Midbrain (tissue), 1 donor: Measurements from ENCODE around the gene UCKL1.
"Not testable (repeated sequence)": the region's sequence is repeated elsewhere in the genome, so short reads cannot be mapped to it uniquely, and the experiment has no call there.

Experiments used
- DNase-seq: peaks from one replicate; lab custom pipeline; 2025; lab: John Stamatoyannopoulos, UW

The UCKL1 gene

GRCh38 chr20:63972312-63973159 is 16.3 kb upstream of the UCKL1 start:
- no peak for DNase-seq

GRCh38 chr20:63971960-63972311 is 15.7 kb upstream of the UCKL1 start:
- DNase-seq = not testable (repeated sequence)

GRCh38 chr20:63970714-63971431 is 14.7 kb upstream of the UCKL1 start:
- DNase-seq = no peak

DNA sequence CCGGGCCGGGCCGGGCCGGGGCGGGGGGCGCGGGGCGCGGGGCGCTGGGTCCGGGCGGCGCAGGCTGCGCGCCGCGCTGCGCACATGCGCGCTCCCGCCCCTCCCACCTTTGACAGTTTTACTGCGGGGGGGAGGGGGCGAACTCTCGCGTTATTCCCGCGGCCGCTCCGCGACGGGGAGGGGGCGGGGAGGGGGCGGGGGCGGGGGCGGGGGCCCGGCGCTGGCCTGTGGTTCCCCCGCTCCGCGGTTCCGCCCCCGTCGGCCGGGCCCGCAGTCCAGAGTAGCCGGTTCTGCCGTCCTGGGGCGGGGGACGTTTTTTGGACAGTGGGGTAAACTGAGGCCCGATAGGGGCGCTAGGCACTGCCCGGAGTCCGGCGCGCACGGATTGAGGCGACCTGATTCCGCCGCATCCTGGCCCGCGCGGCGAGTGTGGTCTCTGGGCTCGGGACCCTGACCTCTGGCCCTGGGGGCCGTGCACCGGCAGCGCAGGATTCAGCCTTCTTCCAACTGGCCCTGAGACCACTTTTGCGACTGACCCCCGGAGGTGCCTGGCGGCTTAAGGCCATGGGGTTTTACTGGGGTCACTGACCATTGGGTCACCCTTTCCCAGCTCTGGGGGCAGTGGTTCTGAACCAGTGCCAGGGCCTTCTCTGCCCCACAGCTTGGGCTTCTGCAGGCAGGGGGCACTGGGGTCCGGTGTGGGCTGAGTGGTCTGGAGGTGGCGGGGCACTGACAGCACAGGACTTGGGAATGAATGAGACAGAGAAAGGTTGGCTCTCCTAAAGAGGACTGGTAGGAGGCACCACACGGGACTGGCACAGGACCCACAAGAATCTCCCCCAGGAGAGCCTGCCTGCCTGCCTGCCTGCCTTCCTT is 13.9 kb upstream of the UCKL1 start, which contains the start of gene ZNF512B:
Gene ZNF512B (minus strand): TSS at position 93 of the 876 bp plus-strand sequence. CDS start 1,980 bp downstream, outside the sequence.
- DNase-seq = peak; percentile 65

DNA sequence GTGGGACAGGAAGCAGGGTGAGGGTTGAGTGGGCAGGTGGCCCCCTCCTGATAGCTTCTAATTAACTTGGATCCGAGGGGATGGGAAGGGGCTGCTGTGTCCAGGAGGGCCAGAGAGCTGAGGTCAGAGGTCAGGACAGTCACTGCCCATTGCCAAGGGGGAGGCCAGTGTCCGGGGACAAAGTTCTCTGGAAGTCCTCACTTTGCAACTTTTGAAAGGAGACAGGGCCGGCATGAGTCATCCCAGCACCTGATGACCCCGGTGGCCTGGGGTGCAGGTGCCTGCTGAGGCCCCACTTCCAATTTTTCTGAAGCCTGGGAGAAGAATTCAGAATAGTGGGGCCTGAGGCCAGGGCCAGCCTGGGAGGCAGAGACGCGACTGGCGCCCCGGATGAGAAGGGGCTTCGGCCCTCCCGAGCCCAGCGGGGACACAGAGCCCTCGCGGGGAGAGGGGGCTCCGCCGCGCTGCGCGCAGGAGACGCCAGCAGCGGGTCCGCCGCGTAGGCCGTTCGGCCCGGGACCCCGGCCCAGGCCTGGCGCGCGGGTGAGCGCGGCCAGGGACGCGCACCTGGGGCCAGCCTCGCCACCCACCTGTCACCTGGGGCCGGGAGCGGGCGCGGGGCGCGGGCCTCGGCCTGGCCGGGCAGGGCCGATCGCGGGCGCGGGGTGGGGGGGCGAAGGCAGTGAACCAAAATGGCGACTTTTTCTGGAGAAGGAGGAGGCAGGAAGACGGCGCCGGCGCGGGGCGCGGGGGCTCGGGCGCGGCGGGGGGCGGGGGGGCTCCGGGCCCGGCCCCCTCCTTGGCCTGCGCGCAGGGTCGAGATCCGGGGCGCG is 12.9 kb upstream of the UCKL1 start:
- DNase-seq = no peak

- no peak for DNase-seq
These were observed 12.1 kb upstream of the UCKL1 start for GRCh38 chr20:63968136-63968927.

DNA sequence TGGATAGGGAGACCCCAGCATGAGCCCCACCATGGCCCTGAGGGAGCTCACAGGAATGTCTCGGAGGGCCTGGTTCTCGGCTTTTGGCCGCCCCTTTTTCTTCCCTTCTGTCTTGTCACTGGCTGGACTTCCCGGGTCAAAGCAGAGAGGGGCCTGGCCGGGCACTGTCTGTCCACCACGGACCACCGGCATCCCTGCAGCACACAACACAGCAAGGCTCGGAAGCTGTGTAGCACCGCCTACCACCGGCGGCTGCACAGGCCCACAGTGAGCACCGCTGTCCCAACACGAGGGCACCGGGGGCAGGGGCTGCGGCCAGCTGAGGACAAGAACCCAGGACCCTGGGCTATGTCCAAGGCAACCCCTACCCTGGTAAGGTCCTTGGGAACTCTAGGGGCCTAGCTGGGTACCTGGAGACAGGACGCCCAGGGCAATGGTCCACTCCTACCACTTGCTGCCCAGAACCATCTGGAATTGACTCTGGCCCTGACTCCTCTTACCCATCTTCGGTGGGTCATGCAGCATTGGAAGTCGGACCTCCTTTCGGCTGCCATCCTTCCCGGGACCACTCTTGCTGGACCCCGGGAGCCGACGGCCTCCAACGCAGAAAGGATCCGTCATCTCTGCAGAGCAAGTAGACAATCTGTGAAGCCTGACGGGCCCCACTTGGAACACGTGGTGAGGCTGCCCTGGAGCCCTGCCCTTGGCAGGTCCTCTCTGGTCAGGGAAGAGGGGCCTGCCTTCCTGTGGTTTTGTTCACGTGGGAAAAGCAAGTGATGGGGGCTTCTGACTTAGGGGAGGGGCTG is 11.3 kb upstream of the UCKL1 start:
- no peak for DNase-seq

- no peak for DNase-seq
These were observed 10.7 kb upstream of the UCKL1 start for GRCh38 chr20:63966944-63967322.

DNA sequence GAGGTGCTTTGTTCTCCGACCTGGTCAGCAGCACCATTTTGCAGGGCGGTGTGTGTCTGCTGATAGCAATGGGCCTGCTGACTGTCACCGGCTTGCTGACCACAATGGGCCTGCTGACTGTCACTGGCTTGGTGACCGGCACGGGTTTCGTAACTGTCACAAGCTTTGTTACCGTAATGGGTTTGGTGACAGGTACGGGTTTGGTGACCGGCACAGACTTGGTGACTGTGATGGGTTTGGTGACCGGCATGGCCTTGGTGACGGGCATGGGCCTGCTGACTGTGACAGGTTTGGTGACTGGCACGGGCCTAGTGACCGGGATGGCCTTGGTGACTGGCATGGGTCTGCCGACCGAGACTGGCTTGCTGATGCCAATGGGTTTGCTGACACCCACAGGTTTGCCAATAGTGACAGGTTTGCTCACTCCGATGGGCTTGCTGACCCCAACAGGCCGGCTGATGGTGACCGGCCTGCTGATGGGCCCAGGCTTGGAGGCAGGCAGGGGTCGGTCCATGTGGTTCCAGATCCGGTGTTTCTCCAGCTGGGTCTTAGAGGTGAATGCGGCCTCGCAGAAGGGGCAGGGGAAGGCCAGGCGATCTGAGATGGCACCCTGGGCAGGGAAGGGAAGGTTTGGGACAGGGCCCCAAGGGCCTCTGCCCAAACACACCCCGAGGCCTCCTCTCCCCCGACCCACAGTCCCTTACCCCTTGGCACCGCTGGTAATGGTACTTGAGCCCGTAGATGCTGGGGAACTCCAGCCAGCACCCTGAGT is 10.1 kb upstream of the UCKL1 start:
- no peak for DNase-seq

DNA sequence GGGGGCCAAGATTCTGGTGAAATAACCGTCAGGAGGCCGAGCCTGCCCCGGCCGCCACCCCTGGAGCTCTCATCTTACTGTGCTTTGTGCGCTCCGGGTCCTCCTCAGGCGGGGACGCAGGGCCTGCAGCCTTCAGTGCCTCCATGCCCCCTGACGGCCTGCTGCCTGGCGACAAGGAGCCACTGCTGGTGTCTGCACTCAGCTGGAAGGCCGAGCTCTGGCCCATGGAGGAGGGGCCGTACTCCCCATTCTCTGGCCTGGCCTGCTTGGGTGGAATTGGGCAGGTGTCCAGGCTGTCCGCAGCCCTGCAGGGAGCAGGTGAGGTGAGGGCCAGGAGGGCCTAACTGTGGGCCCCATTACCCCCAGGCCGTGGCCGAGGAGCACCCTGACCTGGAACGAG is 8.2 kb upstream of the UCKL1 start:
- DNase-seq = no peak

DNA sequence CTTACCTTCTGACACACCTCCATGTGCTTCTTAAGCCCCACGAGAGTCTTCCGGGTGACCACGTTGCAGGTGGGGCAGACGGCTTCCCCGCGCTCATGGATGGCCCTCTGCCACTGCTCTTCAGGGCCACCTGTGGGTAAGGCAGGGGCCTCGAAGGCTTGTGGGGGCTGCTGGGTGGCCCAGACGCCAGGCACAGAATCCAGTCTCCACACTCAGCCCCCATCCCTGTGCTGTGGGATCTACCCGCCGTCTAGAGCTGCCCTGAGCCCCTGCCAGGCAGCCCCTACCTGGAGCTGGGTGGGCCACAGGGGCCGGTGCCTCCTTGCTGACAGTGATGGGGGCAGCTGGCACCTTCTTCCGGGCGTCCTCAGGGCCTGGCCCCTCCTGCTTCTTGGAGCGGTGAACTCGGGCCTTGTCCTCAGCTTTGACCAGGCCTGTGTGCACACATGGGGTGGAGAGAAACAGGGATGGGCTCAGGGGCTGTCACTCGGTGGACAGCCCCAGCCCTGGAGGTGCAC is 7.6 kb upstream of the UCKL1 start:
- DNase-seq = no peak

DNA sequence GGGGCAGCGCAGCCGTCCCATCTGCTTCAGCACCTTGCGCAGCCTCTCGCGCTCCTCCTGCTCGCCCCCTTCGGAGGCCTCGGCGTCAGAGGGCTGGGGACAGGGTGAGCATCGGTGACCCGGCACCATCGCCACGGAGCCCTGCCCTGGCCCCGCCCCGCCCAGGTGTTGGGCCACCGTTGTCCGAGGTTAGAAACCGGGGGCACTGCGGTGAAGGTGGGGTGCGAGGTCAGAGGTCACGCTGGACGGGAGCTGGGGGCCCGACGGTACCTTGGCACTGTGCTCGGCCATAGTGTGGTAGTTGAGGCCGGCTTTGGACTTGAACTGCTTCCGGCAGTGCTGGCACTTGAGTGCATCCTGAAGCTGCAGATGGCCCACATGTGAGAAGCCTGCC is 7.1 kb upstream of the UCKL1 start:
- no peak for DNase-seq

- DNase-seq = no peak
These were observed 6.5 kb upstream of the UCKL1 start for GRCh38 chr20:63962426-63963347.

DNA sequence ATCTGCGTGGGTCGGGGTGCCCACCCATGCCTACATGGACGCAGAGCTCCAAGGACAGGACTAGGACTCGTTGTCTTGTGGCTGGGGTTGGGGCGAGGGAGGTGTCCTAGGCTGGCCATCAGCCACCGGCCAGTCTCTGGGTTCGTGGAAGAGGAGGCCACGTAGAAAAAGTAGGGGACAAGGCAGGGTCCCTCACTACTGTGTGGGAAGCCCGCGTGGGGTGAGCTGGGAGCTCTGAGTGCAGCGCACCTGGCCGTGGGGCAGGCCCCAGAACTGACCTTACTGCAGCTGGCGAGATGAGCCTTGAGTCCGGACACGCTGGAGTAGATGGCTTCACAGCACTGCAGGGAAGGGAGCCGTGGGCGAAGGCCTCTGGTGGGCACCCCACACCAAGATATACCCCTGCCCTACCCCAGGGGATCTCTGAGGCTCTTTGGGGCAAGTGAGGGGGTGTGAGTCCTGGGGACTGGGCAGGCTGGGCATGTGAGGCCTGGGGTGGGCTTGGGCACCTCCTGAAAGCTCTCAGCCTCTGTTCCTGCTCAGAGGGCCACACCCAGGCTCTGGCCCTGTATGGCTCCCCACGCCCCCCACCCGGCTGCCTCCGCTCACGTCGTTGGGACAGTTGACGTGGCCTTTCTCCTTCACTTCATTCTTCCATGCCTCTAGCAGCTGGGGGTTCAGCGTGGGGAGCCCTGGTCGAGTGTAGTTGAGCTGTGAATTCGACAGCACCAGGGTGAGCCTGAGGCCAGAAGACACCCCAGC is 5.6 kb upstream of the UCKL1 start:
- no peak for DNase-seq

DNA sequence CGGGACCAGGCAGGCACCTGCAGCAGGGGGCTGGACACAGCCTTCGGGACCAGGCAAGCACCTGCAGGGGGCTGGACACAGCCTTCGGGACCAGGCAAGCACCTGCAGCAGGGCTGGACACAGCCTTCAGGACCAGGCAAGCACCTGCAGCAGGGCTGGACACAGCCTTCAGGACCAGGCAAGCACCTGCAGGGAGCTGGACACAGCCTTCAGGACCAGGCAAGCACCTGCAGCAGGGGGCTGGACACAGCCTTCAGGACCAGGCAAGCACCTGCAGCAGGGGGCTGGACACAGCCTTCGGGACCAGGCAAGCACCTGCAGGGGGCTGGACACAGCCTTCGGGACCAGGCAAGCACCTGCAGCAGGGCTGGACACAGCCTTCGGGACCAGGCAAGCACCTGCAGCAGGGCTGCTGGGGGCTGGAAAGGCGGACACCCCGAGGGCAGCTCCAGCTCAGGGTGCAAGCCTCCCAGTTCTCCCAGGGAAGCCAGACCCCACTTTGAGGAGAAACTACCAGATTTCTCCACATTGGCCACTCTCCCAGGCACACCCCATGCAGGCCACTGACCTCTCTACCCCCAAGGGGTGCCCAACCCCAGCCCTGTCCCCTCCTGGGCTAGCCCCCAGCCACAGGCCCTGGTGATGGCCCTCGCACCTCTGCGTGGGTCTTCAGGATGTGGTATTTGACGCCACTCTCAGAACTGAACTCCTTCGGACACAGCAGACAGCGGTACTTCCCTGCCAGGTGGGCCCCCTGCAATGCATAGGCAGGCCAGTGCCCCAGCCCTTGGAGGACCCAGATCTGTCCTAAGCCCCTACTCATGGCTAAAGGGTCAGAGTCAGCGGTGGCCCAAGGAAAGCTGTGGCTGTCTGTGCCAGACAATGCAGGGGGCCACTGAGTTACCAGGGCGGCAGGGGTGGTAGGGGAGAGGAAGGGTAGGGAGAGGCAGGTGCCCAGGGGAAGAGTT is 4.7 kb upstream of the UCKL1 start:
- not testable (repeated sequence) for DNase-seq

DNA sequence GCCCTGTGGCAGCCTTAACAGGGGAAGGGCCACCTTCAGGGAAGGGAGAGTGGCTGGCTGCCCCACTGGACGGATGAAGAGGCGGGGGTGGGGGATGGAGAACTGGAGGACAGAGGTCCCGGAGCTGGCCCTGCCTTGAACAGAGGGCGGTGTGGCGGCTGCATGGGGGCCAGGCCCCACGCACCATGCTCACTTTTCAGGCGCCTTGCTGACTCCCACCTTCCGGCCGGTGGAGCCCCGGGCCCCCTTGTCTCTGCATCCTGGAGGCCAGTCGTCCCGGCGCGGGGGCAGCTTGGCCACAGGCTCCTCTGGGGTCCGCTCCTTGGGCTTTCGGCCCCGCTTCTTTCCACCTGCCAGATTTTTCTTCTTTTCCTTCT is 3.5 kb upstream of the UCKL1 start:
- no peak for DNase-seq
